Renal cortical epithelial cell (primary cell): ENCODE results near the gene GALP. TPM values are rescaled to one million over a fixed set of nuclear protein-coding genes. Genes with fewer than 3 reads are reported as not detected.
A peak's percentile ranks its signal among the peaks of the same experiment; 100 is the strongest.
"Not testable (repeated sequence)": the region's sequence is repeated elsewhere in the genome, so short reads cannot be mapped to it uniquely, and the experiment has no call there.

ENCODE experiments used
- DNase-seq: peaks from one replicate; pipeline ENCODE4 v3.0.0-alpha.2; 2011; ENCODE audit warnings: low read depth
- total RNA-seq: library from RNA; depleted of rRNA; stranded (reverse); fragments of >200 nt; gene quantifications from 2 replicates; pipeline ENCODE4 v1.2.3, GENCODE V29; 2014

GALP gene
- total RNA-seq = not detected in 2 replicates

DNA sequence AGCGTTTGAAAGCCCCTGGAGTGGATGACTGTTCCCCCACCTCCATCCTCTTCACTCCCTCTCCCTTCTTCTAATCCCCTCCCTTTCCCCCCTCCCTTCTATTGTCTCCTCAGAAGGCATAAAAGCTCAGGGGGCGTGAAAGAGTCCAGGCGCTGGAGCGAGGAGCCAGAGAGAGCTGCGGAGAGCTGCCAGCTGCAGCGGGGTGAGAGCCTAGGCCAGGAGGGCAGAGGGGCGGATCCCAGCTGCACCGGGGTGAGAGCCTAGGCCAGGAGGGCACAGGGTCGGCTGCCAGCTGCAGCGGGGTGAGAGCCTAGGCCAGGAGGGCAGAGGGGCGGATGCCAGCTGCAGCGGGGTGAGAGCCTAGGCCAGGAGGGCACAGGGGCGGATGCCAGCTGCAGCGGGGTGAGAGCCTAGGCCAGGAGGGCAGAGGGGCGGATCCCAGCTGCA, at the start of gene GALP:
GALP (plus strand) TSS at position 148 of the 447 bp plus-strand sequence. CDS start 1,101 bp downstream, outside the sequence.
- DNase-seq = not testable (repeated sequence)

DNA sequence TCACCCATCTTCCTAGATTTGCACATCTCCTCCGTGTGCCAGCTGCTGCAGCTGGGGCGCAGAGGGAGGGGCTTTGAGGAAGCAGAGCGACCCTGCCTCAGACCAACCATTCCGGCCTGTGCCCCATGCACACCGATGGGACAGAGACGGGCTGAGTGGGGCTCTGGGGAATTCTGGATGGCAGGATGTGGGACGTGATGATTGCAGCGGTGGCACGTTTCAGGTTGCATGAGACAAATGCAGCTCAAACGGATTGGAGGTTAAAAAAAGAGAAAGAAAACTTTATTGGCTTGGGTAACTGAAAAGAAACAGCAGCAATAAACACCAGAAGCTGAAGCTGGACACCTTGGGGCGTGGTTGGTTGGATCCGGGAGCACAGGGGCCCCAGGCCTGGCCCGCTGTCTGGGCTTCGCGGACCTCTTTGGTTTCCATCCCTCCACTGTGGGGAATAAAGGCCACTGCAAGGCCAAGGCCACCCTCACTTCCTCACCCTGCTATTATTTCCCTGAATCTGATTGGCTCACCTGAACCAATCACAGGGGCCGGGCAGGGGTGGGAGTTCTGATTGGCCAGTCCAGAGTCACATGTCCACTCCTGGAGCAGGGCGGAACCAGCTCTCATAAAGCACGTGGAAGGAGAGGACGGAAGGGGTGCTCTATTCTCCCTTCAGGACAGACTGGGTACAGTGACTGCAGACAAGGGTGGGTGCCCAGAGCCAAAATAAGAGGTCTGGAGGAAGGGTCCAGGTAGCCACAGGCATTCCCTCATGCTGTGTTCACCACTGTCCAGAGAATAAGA, 48.6 kb upstream of the GALP start:
- DNase-seq = no peak

DNA sequence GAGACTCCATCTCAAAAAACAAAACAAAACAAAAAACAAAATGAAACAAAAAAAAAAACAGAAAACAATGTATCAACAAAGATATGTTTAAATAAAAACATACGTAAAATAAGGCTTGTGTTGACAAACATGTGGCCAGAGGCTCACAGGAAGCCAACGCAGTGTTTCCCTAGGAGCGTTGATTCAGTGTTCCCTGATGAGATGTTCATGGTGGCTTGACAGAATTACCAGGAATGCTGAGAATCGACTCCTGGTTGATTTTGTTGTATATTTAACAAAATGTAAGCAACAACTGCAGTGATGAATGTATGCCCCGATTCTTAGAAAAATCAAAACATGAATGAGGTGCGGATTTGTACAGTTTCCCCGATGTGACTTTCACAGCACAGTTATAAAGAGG, 45.8 kb upstream of the GALP start:
- DNase-seq = no peak

DNA sequence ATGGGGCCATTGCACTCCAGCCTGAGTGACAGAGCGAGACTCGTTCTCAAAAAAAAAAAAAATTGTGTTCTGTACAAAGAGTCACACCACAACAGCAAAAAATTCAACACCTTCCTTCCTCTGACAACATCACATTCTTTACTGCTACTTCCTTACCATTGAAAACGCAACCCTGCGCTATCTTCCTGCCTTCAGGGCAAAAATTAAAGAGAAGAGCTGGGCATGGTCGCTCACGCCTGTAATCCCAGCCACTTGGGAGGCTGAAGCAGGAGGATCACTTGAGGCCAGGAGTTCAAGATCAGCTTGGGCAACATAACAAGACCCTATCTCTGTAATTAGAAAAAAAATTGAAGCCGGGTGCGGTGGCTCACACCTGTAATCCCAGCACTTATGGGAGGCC, 44.2 kb upstream of the GALP start:
- no peak for DNase-seq

DNA sequence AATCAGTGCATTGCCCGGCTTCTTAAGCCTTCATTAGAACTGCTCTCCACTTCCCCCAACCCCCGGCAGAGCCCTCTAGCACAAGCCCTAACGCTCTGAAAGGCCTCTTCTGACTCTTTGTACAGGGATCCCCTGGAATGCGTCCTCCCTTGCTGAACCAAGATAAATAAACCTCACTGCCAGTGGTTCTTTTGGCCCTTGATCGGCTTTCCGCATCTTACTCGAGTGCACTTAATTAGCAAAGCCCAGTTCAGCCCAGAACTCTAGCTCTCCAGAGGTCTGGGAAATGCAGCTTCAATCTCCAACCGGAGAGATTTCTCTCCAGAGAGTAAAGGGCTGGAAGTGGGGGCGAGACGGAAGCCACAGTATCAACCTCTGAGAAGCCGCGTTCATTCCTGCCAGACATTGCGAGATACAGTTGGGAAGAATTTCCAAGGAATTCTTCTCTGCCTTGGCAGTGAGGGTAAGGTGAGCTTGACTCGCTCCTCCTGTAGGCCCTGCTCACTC, 43.4 kb upstream of the GALP start:
- DNase-seq = no peak

DNA sequence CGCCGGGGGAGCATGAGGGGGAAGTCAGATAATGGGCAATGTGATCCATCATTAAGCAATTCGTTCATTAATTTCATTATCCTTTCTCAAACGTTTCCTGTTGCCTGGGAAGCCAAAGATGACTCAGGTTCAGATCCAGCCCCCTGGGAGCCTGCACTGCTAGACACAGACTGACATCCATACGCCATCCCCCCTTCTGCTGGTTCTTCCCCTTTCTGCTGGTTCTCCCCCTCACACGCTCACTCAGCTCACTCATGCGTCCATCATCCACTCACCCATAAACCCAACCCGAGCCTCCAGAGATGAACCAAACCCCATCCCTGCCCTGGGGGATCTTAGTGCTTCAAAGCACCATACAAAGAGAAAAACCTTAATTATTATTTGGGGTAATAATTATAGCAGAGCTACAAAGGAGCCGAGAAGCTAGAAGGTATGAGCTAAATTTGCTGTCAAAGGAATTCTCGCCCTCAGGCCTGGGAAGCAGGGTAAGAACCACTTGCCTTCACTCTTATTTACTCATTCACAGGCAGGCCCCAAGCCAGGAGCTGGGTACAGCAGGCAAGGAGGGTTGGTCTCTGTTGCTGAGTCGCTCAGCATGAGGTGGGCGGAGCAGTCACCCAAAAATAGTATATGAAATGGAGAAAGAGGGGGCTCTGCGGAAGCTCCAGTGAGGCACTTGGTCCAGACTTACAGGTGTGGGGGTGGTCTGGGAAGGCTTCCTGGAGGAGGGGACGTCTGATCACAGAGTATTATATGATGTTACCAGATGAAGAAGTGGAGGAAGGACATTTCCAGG, 41.8 kb upstream of the GALP start:
- peak; percentile 39 for DNase-seq

DNA sequence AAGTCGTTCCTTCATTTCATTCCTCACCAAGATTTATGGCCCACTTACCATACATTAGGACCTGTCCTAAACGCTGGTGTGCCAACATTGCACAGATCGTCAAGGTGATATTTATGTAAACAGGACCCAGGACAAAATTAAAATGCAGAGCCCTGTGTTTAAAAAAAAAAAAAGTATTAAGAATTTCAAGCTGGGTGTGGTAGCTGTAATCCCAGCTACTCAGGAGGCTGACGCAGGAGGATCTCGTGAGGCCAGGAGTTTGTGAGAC, 41.2 kb upstream of the GALP start:
- DNase-seq = no peak

DNA sequence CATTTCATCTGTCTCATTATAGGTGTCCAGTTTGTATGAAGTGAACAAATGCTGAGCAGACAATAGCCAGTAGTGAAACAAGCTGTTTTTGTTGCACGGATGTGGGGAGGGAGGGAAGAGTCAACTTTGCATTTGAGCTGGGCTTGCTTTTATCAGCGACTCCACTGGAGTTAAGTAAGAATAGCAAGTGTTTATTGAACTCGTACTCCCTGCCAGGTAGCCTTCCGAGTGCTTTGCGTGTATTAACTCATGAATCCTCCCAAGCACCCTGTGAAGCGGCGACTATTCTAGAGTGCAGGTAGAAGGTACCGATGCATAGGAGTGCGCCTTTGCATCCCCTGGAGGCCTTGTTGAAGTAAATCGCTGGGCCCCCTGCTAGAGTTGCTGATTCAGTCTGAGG, 39.4 kb upstream of the GALP start:
- DNase-seq = no peak

DNA sequence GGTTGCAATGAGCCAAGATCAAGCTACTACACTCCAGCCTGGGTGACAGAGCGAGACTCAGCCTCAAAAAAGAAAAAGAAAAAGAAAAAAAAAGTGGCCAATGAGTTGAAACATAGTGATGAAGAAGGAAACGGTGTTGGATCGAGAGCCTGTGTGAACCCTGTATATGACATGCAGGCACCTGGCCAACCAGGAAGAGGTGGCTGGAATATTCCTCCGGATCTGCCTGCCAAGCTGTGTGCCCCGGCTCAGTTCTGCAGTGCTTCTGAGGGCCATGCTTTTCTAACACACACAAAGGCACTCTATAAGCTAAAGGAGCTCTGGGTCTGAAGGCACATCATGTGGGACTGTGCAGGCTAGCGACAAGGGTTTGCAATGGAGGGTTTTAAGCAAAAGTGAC, 38.4 kb upstream of the GALP start:
- DNase-seq = no peak

DNA sequence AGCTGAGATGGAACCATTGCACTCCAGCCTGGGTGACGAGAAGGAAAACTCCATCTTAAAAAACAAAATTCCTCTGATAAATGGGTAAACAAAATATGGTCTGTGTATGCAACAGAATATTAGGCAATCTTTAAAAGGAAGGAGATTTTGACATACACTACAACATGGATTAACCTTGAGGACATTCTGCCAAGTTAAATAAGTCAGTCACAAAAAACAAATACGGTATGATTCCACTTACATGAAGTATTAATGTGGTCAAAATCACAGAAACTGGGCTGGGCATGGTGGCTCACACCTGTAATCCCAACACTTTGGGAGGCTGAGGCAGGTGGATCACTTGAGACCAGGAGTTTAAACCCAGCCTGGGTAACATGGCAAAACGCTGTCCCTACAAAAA, 37.7 kb upstream of the GALP start:
- no peak for DNase-seq

DNA sequence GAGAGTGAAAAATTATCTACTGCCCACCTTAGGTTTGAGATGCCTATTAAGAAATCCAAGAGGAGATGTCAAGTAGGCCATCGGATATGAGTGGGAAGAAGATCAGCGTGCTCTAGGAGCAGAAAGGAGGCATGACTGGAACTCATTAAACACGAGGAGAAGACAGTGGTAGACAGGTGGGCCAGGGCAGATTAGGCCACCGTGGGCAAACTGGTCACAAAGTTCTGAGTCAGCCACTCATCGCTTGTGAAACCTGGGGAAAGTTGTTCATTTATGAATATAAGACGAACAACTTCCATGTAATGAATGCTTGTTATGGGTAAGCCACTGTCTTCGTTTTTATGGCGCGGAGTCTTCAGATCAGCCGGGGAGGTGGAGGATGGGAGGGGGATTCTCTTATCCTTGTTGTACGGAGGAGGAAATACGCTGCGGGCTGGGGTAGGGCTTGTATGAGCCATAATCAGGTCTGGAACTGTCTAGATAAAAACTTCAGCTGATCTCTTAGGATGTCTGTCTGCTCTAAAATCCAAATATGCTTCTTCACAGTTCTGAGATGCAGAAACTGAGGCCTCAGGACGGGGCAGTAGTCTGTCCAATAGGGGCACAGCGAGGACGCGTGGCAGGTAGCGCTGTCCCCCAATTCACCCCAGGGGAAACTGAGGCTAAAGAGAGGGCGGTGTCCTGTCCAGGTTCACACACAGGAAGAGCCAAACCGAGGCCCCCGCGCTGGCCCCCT, 35.8 kb upstream of the GALP start:
- DNase-seq = peak; percentile 54

DNA sequence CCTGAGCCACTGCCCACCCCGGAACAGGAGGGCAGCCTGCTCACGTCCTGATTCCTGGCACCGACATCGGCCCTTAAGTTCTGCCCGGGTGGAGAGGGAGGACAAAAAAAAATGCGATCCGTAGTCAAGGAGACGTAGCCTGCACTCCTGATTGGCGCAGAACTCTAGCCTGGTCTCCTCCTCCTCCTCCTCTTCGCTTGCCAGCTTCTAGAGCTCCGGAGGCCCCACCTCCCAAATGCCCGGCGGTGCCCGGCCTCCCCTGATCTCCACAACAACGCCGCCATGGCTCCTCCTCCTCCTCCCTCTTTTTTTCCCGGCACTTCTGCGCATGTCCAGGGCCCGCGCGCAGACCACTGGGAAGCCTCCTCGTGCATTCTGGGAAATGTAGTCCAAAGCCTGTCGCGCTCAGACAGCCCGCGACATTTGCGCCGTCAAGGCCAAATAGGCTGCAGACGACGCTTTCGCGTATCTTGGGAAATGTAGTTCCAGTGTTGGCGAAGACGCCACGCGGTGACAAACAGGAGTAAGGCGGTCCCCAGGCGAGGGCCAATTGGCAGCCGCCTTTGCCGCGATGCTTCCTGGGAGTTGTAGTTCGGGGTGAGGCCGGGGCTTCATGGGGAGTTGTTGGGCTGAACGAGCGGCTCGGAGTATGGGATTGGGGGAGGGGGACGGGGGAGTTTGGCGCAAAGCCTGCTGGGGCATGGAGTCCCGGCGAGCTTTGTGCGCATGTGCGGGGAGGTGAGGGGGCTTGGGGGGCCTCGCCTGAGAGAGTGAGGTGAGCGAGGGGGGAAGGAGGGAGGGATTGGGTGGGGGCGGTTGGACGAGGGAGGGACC, 35.0 kb upstream of the GALP start, which contains the start of gene ZNF444:
ZNF444 (plus strand) TSS at position 705 of the 834 bp plus-strand sequence. CDS start 5,625 bp downstream, outside the sequence.
- DNase-seq = peak; percentile 98

DNA sequence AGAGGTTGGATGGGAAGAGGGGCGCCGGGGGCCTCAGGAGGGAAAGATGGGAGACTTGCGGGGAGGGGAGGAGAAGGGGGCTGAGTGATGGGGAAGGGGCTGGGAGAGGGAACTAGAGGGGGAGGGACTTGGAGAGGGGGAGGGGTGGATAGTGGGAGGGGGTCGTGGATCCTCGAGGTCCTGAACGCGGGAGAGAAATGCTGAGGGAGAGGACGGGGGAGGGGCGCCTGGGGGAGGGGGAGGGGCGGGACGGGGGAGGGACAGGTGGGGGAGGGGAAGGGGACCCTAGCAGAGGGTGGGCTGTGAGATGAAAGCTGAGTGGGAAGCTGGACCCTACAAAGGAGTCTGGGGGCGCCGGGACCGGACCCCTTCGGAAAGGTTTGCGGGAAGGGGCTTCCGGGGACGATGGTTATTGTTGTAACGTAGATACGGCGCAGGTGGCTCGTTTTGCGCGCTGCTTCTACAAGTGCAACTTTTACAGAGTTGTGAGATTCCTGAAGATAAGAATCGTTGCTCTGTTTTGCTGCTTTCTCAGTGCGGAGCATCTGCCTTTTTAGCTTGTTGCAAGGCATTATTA, 34.3 kb upstream of the GALP start:
- DNase-seq = no peak

DNA sequence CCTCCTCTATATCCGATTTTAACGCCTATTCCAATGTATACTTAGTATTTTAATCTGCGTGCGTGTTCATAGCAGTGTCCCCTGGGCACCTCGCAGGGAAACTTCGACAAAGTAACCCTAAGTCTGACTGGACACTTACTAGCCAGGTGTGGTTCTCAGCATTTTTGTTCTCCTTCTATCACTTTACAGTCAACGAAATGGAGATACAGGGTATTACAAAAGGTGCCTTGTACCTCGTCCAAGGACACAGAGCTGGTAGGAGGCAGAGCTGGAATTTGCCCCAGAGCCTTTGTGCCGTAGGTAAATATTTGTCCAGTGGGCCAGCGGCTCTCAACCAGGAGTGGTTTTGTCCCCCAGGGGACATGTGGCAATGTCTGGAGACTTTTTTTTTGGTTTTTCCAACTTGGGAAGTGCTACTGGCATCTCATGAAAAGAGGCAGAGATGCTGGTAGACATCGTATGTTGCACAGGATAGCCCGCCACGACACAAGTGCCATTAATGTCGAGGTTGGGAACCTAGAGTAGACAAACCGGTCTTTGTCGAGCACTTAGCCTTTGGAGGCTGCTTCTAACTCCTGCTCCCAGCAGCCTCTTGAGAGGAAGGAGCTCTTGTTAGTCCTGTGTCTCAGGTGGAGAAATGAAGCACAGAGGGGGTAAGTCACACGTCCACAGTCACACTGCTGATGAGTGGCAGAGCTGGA, 33.6 kb upstream of the GALP start:
- no peak for DNase-seq

DNA sequence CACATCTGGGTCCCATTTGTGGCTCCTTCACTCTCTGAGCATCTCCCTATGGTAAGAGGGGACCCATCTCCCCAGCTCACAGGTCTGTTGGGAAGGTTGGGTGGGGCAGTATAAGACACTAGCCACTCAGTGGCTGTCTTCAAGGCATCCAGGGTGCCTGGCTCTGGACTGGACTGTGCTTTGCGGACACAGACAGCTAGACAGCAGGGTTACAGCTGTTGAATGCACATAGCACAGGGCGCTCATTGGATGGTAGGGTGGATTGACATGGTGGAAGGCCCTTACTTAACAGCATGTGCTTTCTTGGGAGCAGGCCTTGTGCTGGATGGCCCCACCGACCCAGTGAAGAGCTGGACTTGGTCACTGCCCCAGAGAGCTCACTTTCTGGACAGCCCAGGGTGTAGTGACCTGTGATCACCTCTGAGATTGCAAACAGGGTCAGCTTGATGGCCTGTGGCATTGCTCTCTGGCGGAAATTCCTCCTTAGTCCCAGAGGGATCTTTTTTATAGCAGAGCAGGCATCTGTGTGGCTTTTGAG, 32.8 kb upstream of the GALP start:
- DNase-seq = no peak

DNA sequence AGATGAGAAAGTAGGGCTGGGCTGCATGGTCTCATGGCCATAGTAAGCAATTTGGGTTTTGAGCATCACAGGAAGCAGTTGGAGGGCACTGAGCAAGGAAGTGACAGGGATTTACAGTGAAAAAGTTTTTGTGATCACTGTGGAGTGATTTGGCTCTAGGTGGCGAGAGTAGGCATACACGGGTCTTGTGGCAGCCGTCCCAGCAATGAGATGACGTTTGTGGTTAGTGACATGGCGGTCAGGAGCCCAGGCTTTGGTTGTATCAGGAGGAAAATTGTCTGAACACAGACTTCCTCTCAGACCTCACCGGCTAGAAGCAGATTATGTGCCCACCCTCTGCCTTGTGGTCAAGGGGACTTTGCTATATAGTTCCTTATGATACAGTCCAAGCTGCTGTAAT, 31.4 kb upstream of the GALP start:
- DNase-seq = no peak

DNA sequence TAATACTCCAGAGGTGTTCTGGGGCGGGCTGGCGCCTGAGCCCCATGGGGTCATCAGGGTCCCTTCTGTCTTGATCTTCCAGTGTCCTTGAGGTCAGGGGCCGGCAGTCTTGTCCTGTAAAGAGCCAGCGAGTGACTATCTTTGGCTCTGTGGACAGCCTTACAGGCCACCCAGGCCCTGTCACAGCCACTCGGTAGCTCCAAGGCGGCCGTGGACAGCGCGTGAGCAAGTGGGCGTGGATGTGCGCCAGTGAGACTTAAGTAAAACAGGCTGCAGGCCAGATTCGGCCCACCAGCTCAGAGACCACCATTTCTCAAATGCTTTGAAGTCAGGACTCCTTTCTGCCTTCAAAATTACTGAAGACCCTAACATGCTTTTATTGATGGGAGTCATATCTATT, 31.0 kb upstream of the GALP start:
- DNase-seq = no peak

DNA sequence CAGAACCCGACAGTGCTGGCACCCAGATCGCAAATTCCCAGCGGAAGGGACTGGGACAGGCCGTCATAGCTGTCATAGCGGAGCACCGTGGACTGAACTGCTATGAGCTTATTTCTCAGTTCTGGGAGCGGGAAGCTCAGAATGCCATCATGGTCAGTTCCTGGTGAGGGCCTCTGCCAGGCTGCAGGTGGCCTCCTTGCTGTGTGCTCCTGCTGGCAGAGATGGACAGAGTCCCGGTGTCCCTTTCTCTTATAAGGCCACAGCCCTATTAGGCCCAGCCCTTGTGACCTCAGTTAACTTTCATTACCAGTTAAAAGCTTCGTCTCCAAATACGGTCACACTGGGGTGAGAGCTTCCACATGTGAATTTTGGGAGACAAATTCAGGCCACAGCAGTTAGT, 30.1 kb upstream of the GALP start:
- DNase-seq = no peak

DNA sequence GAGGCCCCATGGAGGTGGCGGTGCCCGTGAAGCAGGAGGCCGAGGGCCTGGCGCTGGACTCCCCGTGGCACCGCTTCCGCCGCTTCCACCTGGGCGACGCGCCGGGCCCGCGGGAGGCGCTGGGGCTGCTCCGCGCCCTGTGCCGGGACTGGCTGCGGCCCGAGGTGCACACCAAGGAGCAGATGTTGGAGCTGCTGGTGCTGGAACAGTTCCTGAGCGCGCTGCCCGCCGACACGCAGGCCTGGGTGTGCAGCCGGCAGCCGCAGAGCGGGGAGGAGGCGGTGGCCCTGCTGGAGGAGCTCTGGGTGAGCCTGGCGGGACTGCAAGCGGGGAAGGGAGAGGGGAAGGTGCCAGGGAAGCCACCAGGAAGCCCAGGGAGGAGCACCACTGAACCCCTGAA, 28.9 kb upstream of the GALP start:
- DNase-seq = no peak

DNA sequence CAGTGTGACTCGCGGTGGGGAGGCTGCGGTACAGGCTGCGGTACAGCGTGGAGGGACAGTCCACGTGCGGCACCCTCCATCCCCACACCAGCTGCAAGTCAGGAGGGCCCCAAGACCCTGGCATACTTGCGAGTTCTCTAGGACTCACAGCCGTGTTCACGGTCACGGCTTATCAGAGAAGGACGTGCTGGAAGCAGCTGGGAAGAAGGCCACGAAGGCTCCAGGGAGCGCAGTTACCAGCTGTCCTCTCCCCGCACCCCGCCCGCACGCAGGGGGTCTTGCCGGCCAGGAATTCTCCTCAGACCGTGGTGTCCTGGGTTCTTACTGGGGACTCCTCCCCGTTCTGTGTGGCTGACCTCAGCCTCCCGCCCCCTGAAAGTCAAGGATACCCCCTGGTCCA, 28.5 kb upstream of the GALP start:
- DNase-seq = no peak
